SKM-1 (cell line): ENCODE measurements around the gene PNMA3.
"Not testable (repeated sequence)": the region's sequence is repeated elsewhere in the genome, so short reads cannot be mapped to it uniquely, and the experiment has no call there.

Experiments
- DNase-seq: peaks from one replicate; lab custom pipeline; 2025; ENCODE audit not compliant: unreplicated experiment; lab: John Stamatoyannopoulos, UW

PNMA3 gene

DNA sequence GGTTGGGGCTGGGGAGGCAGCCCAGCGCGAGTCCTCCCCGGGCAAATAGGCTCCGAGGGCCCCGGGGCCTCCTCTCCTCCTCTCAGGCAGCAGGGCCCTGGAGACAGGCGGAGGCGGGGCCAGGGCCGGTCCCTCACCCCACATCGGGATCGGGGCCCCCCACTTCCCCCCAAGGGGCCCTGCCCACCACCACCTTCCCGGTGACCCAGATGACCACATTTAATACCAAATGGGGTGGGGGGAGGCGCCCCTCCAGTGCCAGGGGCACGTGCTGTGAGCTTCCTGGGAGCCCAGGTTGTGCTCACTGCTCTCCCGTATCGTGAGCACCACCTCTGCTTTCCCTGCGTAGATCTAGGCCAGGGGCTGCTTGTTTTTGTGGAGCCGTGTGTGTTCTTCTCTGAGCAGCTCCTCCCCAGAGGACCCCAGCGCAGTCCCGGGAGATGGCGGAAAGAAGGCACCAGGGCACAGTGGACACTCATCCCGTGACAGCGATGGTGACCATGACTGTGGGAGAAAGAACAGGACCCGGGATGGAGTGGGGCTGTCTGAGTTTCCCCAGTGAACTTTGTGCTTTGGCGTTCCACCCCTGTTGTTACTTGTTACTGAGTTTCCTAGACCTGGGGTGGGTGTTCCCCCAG is 18.1 kb downstream of the PNMA3 start:
- no peak for DNase-seq

DNA sequence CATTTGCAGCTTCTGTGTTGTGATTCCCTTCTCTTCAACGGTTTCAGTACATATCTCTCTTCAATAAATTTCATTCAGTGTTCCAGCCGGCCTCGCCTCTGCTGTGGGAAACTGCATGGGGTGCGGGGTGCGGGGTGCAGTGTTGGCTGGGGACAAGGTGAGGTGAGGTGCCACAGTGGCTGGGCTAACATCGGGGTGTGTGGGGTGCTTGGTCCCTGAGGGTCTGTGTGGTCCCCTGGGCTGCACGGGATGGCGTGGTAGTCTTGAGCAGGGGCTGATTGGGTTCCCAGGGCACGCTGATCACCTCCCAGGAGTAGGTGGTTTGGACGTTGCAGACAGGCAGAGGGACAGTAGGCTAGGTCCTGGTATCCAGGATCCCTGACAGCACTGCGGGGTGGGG is 18.7 kb downstream of the PNMA3 start:
- DNase-seq, result no peak

DNA sequence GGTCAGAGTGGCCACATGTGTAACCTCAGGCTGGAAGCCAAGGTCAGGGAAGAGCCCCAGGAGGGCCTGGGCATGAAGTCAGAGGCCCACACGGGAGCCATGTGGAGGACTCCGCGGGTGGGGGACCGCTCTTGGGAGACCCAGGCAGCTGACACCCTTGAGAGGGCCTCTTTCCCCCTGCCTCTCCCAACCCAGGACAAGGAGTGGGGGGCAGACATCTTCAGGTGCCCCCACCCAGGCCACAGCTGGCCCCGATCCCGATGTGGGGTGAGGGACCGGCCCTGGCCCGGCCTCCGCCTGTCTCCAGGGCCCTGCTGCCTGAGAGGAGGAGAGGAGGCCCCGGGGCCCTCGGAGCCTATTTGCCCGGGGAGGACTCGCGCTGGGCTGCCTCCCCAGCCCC is 19.1 kb downstream of the PNMA3 start:
- no peak for DNase-seq

DNA sequence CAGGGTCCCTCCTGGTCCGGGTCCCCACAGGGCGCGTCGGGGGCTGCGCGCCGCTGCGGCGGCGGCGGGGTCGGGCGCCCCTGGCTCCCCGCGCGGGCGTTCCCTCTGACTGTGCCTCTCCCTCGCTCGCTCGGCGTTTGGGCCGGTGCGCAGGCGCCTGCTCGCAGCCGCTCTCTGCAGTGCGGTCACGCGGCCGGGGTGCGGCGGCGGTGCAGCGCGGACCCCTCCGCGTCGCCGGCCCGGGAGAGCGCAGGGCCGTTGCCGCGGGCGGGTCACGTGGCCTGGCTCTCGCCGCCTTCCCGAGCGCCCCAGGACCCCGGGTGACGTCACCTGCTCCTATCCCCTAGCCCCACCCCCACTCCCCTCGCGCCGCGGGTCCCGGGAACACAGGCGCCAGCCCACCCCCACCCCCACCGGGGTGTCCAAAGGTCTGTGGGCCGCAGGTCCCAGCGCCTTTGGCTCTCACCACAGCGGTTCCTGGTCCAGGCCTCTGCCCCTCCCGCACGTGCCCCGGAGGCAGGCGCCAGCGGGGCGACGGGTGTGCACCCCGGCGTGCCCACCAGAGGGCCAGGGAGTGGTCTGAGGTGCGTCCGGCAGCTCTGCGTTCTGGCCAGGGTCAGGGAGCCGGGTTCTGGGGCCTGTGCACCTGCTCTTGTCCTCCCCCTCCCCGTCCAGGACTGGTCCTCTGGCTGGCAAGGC is 21.3 kb downstream of the PNMA3 start:
- DNase-seq, result not testable (repeated sequence)

DNA sequence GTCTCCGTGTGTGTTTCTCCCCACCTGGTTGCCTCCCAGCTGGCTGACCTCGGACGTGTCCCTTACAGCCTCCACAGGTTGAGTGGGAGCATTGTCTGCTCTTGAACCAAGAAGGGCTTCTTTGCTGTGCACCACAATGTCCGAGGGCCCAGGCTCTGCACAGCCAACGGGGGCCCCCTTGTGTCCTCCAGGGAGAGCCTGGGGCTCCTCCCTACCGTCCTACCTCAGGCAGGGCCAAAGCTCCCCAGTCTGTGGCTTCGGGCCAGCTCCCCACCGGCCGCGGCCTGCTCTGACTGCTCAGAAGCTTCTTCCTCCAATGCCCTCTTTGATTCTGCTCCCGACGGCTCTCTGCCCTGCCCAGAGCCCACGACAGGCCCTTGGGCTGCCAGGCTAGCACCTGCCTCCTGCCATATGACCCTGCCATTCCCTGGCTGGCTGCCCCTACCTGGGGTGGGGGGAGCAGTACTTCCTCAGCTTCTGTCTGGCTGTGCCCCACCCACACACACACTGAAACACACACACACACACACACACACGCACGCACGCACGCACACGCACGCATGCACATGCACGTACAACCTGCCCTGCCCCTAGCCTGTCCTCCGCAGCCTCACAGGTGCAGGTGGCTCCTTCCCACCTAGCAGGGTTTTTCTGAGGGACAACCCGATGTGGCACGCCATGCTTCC is 27.1 kb downstream of the PNMA3 start:
- DNase-seq, result not testable (repeated sequence)

DNA sequence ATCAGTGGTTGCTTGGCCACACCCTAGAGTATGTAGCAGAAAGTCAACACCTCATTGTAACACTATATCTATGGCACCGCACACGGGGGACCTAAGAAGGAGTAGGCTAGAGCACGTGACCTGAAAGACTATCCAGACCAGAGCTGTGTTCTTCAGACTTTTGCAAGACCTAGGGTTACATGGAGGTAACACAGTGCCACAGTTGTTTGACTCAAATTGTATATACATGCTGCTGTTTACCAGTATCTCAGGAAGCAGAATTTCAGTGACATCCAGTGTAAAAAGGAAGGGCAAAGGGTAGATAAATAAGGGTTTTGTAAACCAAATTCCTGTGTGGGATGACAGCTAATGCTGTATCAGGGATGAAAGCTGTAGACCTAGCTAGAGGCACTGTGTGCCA is 46.1 kb downstream of the PNMA3 start:
- DNase-seq, result no peak

DNA sequence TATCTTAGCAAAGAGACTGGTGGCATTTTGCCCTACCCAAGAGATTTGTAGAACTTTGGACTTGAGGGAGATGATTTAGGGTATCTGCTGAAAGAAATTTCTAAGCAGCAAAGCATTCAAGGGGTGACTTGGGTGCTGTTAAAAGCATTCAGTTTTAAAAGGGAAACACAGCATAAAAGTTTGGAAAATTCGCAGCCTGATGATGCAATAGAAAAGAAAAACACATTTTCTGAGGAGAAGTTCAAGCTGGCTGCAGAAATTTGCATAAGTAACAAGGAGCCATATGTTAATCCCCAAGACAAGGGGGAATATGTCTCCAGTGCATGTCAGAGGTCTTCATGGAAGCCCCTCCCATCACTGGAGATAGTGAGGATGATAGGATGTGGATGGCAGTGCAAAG is 48.7 kb downstream of the PNMA3 start:
- not testable (repeated sequence) for DNase-seq

DNA sequence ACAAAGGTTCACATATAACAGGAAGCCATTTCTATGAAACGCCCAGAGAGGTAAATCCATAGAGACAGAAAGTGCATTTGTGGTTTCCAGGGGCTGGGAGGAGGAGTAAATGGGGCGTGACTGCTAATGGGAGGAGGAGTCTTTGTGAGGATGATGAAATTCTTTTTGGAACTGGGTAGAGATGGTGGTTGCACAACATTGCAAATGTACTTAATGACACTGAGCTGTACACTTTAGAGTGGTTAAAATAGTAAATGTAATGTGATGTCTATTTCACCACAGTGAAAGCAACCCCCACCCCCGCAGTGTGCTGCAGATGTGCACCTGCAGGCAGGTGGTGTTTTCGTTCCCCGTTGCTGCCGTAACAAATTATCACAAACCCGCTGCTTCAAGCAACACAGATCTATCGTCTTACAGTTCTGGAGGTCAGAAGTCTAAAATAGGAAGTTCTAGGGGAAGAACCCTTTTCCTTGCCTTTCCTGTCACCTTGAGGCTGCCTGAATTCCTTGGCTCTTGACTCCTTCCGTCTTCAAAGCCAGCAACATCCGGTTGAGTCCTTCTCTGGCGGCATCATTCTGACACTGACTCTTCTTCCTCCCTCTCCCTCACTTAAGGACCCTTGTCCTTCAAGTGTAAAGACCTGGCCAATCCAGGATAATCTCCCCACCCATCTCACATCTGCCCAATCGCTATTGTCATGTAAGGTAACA is 50.0 kb downstream of the PNMA3 start:
- not testable (repeated sequence) for DNase-seq
